HEK293T (cell line): ENCODE measurements around the gene SPSB4.

ENCODE experiments used
- FOXM1 ChIP-seq: fragments of 450-650 bp; IDR thresholded peaks from 2 replicates; pipeline ENCODE4 v1.6.1; 2017; ENCODE audit warnings: mild to moderate bottlenecking, borderline replicate concordance
- LEF1 ChIP-seq: fragments of 450-650 bp; IDR thresholded peaks from 2 replicates; pipeline ENCODE4 v1.6.1; 2017; ENCODE audit warnings: mild to moderate bottlenecking, borderline replicate concordance
- NFRKB ChIP-seq: fragments of 450-650 bp; IDR thresholded peaks from 2 replicates; pipeline ENCODE4 v1.6.1; 2016; ENCODE audit warnings: mild to moderate bottlenecking, moderate library complexity
- SP1 ChIP-seq: fragments of 450-650 bp; IDR thresholded peaks from 2 replicates; pipeline ENCODE4 v1.6.1; 2017

DNA sequence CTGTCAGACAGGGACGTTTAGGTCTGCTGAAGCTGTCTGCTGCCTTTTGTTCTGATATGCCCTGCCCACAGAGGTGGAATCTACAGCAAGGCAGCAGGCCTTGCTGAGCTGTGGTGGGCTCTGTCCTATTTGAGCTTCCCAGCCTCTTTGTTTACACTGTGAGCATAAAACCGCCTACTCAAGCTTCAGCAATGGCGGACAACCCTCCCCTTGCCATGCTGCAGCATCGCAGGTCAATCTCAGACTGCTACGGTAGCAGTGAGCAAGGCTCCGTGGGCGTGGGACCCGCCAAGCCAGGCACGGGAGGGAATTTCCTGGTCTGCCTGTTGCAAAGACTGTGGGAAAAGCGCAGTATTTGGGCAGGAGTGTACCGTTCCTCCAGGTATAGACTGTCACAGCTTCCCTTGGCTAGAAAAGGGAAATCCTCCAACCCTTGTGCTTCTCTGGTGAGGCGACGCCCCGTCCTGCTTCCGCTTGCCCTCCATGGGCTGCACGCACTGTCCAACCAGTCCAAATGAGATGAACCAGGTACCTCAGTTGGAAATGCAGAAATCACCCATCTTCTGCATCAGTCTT is 71.4 kb downstream of the SPSB4 start:
- TF ChIP-seq SP1 = no peak
- no peak for TF ChIP-seq FOXM1
- TF ChIP-seq LEF1 = no peak
- TF ChIP-seq NFRKB = no peak
